HCT116 (cell line): ENCODE data around the gene CYP2A13.

Source experiments
- CTCF ChIP-seq, 3 experiments: fragments of 200-600 bp in 1 of 3; sonication (generic) in 1 of 3; IDR thresholded peaks in 2 of 3; conservative IDR thresholded peaks in 1 of 3; 2 replicates each; pipeline ENCODE4 v1.5.1; 2012 to 2017; ENCODE audit warnings: low read depth in 2 of 3, low read length in 2 of 3, antibody characterized with exemption in 1 of 3, borderline replicate concordance in 1 of 3, control low read depth in 1 of 3, mild to moderate bottlenecking in 1 of 3, mixed read lengths in 1 of 3, mixed run types in 1 of 3, moderate library complexity in 1 of 3; ENCODE audit not compliant: insufficient read depth in 1 of 3
- EZH2 ChIP-seq: fragments of 200-600 bp; sonication (generic); IDR thresholded peaks from 2 replicates; pipeline ENCODE4 v1.6.1; 2017; ENCODE audit warnings: antibody characterized with exemption, mixed run types
- EZH2phosphoT487 ChIP-seq: fragments of 200-600 bp; IDR thresholded peaks from 2 replicates; pipeline ENCODE4 v1.6.1; 2018; ENCODE audit warnings: antibody characterized with exemption, borderline replicate concordance
- POLR2A ChIP-seq: IDR thresholded peaks from 2 replicates; pipeline ENCODE4 v1.7.0; 2011; ENCODE audit warnings: borderline replicate concordance; ENCODE audit not compliant: insufficient read depth, insufficient read length; ENCODE audit errors: extremely low read depth
- POLR2AphosphoS5 ChIP-seq: IDR thresholded peaks from 2 replicates; pipeline ENCODE4 v1.6.1; 2011; ENCODE audit warnings: mild to moderate bottlenecking, low read depth, low read length, moderate library complexity
- SRF ChIP-seq: IDR thresholded peaks from 2 replicates; pipeline ENCODE4 v1.6.1; 2012; ENCODE audit warnings: low read depth
- ZBTB33 ChIP-seq: IDR thresholded peaks from 2 replicates; pipeline ENCODE4 v1.6.1; 2011; ENCODE audit warnings: mild to moderate bottlenecking, low read length, moderate library complexity; ENCODE audit not compliant: insufficient replicate concordance; ENCODE audit errors: extremely low read depth

GRCh38 chr19:41131186-41131585 is 42.9 kb downstream of the CYP2A13 start:
- TF ChIP-seq CTCF (IDR thresholded peaks at IDR 0.05 in 2 of 3, conservative IDR thresholded peaks at IDR 0.05 in 1 of 3; ENCODE audit: borderline replicate concordance in 1 of 3, insufficient read depth in 1 of 3, low read depth in 2 of 3, low read length in 2 of 3) (no peak), EZH2 (no peak), EZH2phosphoT487 (no peak), POLR2A (no peak), SRF (no peak), POLR2AphosphoS5 (no peak), ZBTB33 (no peak)
